ENCODE results near the gene HEMGN. TPM values are rescaled to one million over a fixed set of nuclear protein-coding genes. Genes with fewer than 3 reads are reported as not detected.
"Not testable (repeated sequence)": the region's sequence is repeated elsewhere in the genome, so short reads cannot be mapped to it uniquely, and the experiment has no call there.

Gene HEMGN
- total and polyA plus RNA-seq, 4 donors = 0.93 TPM; not detected in 3

DNA sequence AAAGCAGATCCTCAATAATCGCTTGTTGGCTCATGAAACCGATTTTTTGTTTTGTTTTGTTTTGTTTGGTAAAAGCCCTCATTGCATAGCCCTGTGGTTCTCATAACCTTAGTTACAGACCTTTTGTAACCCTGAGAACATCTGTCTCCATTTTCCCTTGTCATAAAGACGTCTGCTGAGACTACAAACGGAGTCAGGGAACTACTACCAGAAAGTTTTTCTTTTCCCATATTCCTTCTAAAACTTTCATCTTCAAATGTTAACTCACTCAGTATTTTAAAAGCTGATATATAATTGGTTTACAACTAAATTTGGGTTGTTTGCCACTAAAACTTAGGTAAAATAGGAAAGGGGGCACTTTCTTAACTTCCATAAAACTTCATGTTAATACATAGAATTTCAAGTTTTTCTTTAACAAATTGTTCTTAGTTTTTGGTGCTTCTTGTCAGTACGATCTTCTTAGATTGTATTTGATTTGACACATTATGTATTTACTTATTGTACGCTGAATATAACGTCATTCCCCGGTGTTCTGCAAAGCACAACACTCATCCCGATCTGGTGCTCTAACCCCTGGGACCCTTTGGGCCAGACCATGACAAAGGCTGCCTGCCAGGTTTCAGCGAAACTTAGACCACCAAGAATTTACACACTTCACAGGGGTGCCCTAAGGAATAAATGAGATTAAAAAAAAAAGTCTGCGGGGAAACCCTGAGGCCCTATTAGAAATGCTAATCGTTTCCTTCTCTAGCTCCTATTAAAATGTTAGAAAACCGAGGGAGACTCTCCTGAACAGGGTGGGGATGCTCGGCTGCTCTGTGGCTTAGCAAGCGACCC, 44.1 kb upstream of the HEMGN start:
- Histone ChIP-seq H3K4me1 (ENCODE audit: control insufficient read depth in 1 of 2, insufficient read depth in 2 of 2, low read length in 2 of 2) (peaks cover 0 to 2% of the 10 kb centered on the region in 2 donors), H3K4me3 (ENCODE audit: low read length in 2 of 2) (peak overlapping the region; percentile 14 to 52), H3K9me3 (ENCODE audit: control insufficient read depth, low read length) (no peaks in the 10 kb centered on the region), H3K27me3 (ENCODE audit: control insufficient read depth in 1 of 2, insufficient read depth in 2 of 2, low read length in 1 of 2) (no peaks in the 10 kb centered on the region), H3K27ac (ENCODE audit: low read depth in 1 of 2, low read length in 2 of 2) (peak overlapping the region in 1 of 2 donors; percentile 7), H3K36me3 (ENCODE audit: control insufficient read depth in 1 of 2, insufficient read depth in 2 of 2, low read length in 1 of 2) (no peaks in the 10 kb centered on the region)
- WGBS, 2 donors = 49 to 53% methylated on average over 15 of the region's 15 CpGs
- intact Hi-C loops (cut with DNase I) = loop anchor here (2.0 to 10.0 kb wide), 4 partner anchors 40 to 275 kb away; partner anchors contain the start of genes TRMO (in 2 of the 2) and TBC1D2 (in 1 of the 2)
- no peak for DNase-seq
- no peak for ATAC-seq (ENCODE audit: low FRiP score)

DNA sequence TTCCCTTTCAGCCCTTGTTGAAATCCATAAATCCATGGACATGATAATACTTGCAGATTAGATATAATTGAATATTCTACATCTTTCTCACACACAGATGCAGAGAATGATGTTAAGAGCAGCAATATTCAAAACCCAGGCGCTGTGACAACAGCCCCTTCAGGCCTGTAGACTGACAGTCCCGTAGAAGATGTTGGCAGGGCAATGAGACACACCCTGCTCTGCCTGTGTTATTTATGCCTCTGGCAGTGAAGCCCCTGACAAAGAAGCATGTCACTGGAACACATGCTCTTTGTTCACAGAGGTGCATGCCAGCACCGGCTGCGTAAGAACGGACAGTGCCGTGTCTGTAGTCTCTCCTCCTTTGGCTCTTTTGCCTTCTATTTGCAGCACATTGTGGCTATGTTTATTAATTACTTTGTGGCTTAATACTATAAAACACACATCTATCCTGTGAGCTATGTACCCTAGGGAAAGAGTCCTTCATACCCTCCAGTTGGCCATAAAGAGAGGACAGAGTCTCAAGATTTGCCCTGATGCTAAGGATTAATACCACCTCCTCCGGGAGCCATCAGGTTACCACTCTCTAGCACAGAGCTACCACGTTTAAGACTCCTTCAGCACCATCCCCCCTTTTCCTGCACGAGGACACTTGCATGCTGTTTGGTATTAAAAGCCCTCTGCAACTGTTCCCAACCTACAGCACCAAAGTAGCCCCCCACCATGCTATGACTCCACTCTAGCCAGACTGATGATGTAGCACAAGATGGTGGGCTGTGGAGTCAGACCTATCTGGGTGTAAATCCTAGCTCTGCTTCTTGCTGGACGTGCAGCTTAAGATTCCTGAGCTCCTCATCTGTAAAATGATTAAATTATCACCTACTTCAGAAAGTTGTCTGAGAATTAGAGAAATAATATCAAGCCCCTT, 43.2 kb upstream of the HEMGN start:
- Histone ChIP-seq H3K4me3 (ENCODE audit: low read length in 2 of 2) (no peak overlapping the region), H3K9me3 (ENCODE audit: control insufficient read depth, low read length) (no peaks in the 10 kb centered on the region), H3K27ac (ENCODE audit: low read depth in 1 of 2, low read length in 2 of 2) (no peak overlapping the region), H3K36me3 (ENCODE audit: control insufficient read depth in 1 of 2, insufficient read depth in 2 of 2, low read length in 1 of 2) (no peaks in the 10 kb centered on the region), H3K4me1 (ENCODE audit: control insufficient read depth in 1 of 2, insufficient read depth in 2 of 2, low read length in 2 of 2) (no peaks in the 10 kb centered on the region), H3K27me3 (ENCODE audit: control insufficient read depth in 1 of 2, insufficient read depth in 2 of 2, low read length in 1 of 2) (no peaks in the 10 kb centered on the region)
- ATAC-seq (ENCODE audit: low FRiP score) (no peak), DNase-seq (no peak)
- intact Hi-C loops (cut with DNase I) = loop anchor here (5.0 to 10.0 kb wide), 3 partner anchors 41 to 276 kb away; partner anchors contain the start of genes TBC1D2 (in 1 of the 2) and TRMO (in 1 of the 2)
- 84 to 90% methylated on average over 10 of the region's 10 CpGs for WGBS, 2 donors

DNA sequence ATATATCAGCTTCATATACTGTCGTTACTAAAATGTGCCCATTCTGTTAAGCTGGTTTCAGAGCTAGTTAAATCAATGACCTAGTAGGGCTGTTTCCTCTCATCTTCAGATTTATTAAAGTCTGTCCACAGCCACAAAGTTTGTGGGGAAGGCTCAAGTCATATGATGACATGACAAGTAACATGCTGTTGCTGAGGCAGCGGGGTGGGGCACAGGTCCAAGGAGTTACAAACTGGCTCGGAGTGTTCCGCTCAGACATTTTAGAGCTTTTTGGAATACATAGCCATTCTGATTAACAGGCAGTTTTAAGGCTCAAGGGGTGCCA, 42.5 kb upstream of the HEMGN start:
- H3K9me3 ChIP-seq (ENCODE audit: control insufficient read depth, low read length) = no peaks in the 10 kb centered on the region
- intact Hi-C loops (cut with DNase I) = loop anchor here (5.0 to 10.0 kb wide), 3 partner anchors 42 to 277 kb away; partner anchors contain the start of genes TBC1D2 (in 1 of the 2) and TRMO (in 1 of the 2)
- WGBS, 2 donors = 69 to 77% methylated on average over 4 of the region's 4 CpGs
- H3K27ac ChIP-seq (ENCODE audit: low read depth in 1 of 2, low read length in 2 of 2) = no peak overlapping the region
- H3K27me3 ChIP-seq (ENCODE audit: control insufficient read depth in 1 of 2, insufficient read depth in 2 of 2, low read length in 1 of 2) = peaks cover 0 to 2% of the 10 kb centered on the region in 2 donors
- H3K4me1 ChIP-seq (ENCODE audit: control insufficient read depth in 1 of 2, insufficient read depth in 2 of 2, low read length in 2 of 2) = no peaks in the 10 kb centered on the region
- ATAC-seq (ENCODE audit: low FRiP score) (no peak), DNase-seq (peak in 1 of 2 donors; percentile 48)
- no peaks in the 10 kb centered on the region for H3K36me3 ChIP-seq (ENCODE audit: control insufficient read depth in 1 of 2, insufficient read depth in 2 of 2, low read length in 1 of 2)
- H3K4me3 ChIP-seq (ENCODE audit: low read length in 2 of 2) = no peak overlapping the region

DNA sequence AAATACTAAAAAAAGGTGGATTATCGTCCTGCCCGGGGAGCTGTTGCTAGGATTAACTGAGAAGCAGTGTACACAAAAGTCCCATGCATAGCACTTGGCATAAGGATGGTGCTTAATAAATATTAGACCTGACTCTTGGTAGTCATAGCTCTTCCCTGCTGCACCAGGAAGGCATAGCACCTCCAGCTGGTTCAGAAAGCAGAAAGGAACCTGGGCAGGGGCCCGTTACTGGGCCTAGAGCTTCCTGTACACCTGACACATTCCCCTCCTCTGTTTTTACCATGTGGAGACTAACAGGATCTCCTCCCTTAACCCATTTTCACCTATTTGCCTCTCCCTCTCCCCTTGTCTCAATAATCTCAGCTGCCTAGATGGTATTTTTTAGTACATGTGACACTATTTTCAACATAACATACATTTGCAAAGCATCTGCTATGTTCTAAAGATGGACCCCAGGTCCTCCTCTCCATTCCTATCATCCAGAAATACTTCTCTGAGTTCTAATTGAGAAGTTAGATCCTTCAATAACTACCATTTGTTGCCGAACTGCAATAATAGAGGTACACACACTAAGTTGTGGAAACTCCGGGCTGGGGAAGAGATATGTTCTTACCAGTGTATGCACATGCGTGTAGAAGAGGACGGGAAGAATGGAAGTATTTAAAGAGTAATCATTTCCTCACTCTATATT, 42.0 kb upstream of the HEMGN start:
- 88 to 90% methylated on average over 7 of the region's 7 CpGs for WGBS, 2 donors
- Histone ChIP-seq H3K4me3 (ENCODE audit: low read length in 2 of 2) (no peak overlapping the region), H3K36me3 (ENCODE audit: control insufficient read depth in 1 of 2, insufficient read depth in 2 of 2, low read length in 1 of 2) (no peaks in the 10 kb centered on the region), H3K9me3 (ENCODE audit: control insufficient read depth, low read length) (no peaks in the 10 kb centered on the region), H3K4me1 (ENCODE audit: control insufficient read depth in 1 of 2, insufficient read depth in 2 of 2, low read length in 2 of 2) (no peaks in the 10 kb centered on the region), H3K27me3 (ENCODE audit: control insufficient read depth in 1 of 2, insufficient read depth in 2 of 2, low read length in 1 of 2) (peaks cover 0 to 2% of the 10 kb centered on the region in 2 donors), H3K27ac (ENCODE audit: low read depth in 1 of 2, low read length in 2 of 2) (no peak overlapping the region)
- DNase-seq (no peak), ATAC-seq (ENCODE audit: low FRiP score) (no peak)
- intact Hi-C loops (cut with DNase I) = loop anchor here (5.0 to 10.0 kb wide), 3 partner anchors 42 to 277 kb away; partner anchors contain the start of genes TBC1D2 (in 1 of the 2) and TRMO (in 1 of the 2)

DNA sequence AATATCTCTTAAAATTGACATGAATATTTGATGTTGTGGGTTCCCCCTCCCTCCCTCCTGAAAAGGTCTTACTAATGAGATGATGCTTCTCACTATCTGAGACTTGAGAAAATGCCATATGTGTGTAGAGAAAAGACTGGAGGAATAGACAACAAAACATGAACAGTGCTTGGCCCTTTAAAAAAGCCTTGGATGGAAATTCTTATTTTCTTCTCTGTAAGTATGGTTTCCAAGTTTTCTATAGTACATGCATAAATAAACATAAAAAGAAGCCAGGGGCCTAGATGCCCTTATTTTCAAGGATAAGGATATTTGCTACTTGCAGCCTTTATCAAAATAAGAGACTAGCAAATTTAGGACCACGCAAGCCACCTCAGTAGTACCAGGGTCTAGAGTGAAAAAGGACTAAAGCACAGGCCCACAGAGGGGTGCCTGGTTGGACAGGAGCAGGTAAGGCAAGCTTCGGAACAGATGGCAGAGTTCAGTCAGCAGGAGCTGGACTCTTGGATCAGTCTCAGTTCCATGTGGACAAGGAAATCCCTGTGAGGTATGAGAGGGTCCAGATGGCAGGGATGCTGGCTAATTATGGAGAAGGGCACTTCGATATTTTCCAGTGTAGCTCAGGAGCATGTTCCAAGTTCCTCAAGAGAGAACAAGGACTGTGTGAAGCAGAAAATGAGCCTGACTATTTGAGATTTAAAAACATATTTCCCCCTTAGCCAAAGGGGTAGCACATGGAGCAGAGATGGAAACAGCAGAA, 40.6 kb upstream of the HEMGN start:
- no peak for ATAC-seq (ENCODE audit: low FRiP score)
- H3K27me3 ChIP-seq (ENCODE audit: control insufficient read depth in 1 of 2, insufficient read depth in 2 of 2, low read length in 1 of 2) = peaks cover 0 to 2% of the 10 kb centered on the region in 2 donors
- no peaks in the 10 kb centered on the region for H3K4me1 ChIP-seq (ENCODE audit: control insufficient read depth in 1 of 2, insufficient read depth in 2 of 2, low read length in 2 of 2)
- H3K9me3 ChIP-seq (ENCODE audit: control insufficient read depth, low read length) = no peaks in the 10 kb centered on the region
- intact Hi-C loops (cut with DNase I) = no loop called here
- 75 to 88% methylated on average over 3 of the region's 3 CpGs for WGBS, 2 donors
- no peak overlapping the region for H3K4me3 ChIP-seq (ENCODE audit: low read length in 2 of 2)
- H3K27ac ChIP-seq (ENCODE audit: low read depth in 1 of 2, low read length in 2 of 2) = no peak overlapping the region
- no peaks in the 10 kb centered on the region for H3K36me3 ChIP-seq (ENCODE audit: control insufficient read depth in 1 of 2, insufficient read depth in 2 of 2, low read length in 1 of 2)
- DNase-seq = no peak

DNA sequence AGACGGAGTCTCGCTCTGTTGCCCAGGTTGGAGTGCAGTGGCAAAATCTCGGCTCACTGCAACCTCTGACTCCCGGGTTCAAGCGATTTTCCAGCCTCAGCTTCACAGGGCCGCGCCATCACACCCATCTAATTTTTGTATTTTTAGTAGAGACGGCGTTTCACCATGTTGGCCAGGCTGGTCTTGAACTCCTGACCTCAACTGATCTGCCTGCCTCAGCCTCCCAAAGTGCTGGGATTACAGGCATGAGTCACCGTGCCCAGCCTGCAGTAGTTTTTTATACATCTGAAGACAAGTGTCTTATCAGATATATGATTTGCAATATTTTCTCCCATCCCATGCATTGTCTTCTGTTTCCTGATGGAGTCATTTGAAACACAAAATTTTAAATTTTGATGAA, 38.7 kb upstream of the HEMGN start:
- H3K27ac ChIP-seq (ENCODE audit: low read depth in 1 of 2, low read length in 2 of 2); intact Hi-C loops (cut with DNase I); DNase-seq; H3K27me3 ChIP-seq (ENCODE audit: control insufficient read depth in 1 of 2, insufficient read depth in 2 of 2, low read length in 1 of 2); ATAC-seq (ENCODE audit: low FRiP score); H3K9me3 ChIP-seq (ENCODE audit: control insufficient read depth, low read length); H3K4me3 ChIP-seq (ENCODE audit: low read length in 2 of 2); H3K4me1 ChIP-seq (ENCODE audit: control insufficient read depth in 1 of 2, insufficient read depth in 2 of 2, low read length in 2 of 2); H3K36me3 ChIP-seq (ENCODE audit: control insufficient read depth in 1 of 2, insufficient read depth in 2 of 2, low read length in 1 of 2): not testable (repeated sequence)
- WGBS, 2 donors = 89 to 90% methylated on average over 10 of the region's 10 CpGs

DNA sequence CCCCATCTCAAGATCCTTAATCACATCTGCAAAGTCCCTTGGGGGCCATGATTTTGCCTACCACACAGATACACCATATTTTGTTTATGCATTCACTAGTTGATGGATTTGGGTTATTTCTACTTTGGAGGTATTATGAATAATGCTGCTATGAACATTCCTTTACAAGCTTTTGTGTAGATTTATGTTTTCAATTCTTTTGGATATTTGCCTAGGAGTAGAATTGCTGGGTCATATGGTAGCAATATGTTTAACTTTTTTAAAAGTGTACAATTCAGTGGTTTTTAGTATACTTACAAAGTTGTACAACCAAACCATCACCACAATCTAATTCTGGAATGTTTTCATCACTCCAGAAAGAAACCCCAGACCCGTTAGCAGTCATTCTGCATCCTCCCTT, 37.4 kb upstream of the HEMGN start:
- H3K36me3 ChIP-seq (ENCODE audit: control insufficient read depth in 1 of 2, insufficient read depth in 2 of 2, low read length in 1 of 2) = no peaks in the 10 kb centered on the region
- 28 to 38% methylated on average over 1 of the region's 1 CpG for WGBS, 2 donors
- no peaks in the 10 kb centered on the region for H3K4me1 ChIP-seq (ENCODE audit: control insufficient read depth in 1 of 2, insufficient read depth in 2 of 2, low read length in 2 of 2)
- DNase-seq = no peak
- no peak overlapping the region for H3K27ac ChIP-seq (ENCODE audit: low read depth in 1 of 2, low read length in 2 of 2)
- ATAC-seq (ENCODE audit: low FRiP score) = no peak
- no peak overlapping the region for H3K4me3 ChIP-seq (ENCODE audit: low read length in 2 of 2)
- H3K27me3 ChIP-seq (ENCODE audit: control insufficient read depth in 1 of 2, insufficient read depth in 2 of 2, low read length in 1 of 2) = peaks cover 0 to 2% of the 10 kb centered on the region in 2 donors
- intact Hi-C loops (cut with DNase I) = no loop called here
- H3K9me3 ChIP-seq (ENCODE audit: control insufficient read depth, low read length) = no peaks in the 10 kb centered on the region
